Measurements from ENCODE around the gene SCAF1. TPM values are rescaled to one million over a fixed set of nuclear protein-coding genes. Genes with fewer than 3 reads are reported as not detected.

Gene SCAF1
- total RNA-seq, 1 experiment from 2014 or later = 83.4 TPM

- BruUV-seq (replicated peaks) = no TSS peak
- no peaks in the 10 kb centered on the region for H3K27me3 Mint-ChIP-seq (ENCODE audit: insufficient read depth, unreplicated experiment)
- intact Hi-C loops (cut with micrococcal nuclease; ENCODE audit: unreplicated experiment) = no loop called here
- no peak for DNase-seq
- peaks cover 13% of the 10 kb centered on the region; the same call in 1 of the 2 replicates for H3K4me1 ChIP-seq
- peak overlapping the region; percentile 35 for H3K27ac Mint-ChIP-seq (ENCODE audit: unreplicated experiment)
- no peak for TF ChIP-seq CTCF (IDR thresholded peaks at IDR 0.05; ENCODE audit: insufficient read depth in 1 of 2, low read depth in 1 of 2, low read length in 1 of 2, severe bottlenecking in 1 of 2, unreplicated experiment in 1 of 2)
- no peak overlapping the region for H3K4me3 ChIP-seq (ENCODE audit: low read depth, low read length)
- H3K36me3 Mint-ChIP-seq (ENCODE audit: insufficient read depth, unreplicated experiment) = peaks cover 83% of the 10 kb centered on the region
- H3K9me3 Mint-ChIP-seq (ENCODE audit: unreplicated experiment) = no peaks in the 10 kb centered on the region
- H3K27me3 ChIP-seq (replicated peaks; ENCODE audit: control insufficient read depth, insufficient read depth, low read length) = no peaks in the 10 kb centered on the region
- peaks cover 18% of the 10 kb centered on the region for H3K36me3 ChIP-seq (ENCODE audit: control insufficient read depth, insufficient read depth, low read length)
- peaks cover 18% of the 10 kb centered on the region for H3K4me1 Mint-ChIP-seq (ENCODE audit: low read depth, unreplicated experiment)
- POLR2A ChIA-PET = no interaction called here
- H3K4me3 Mint-ChIP-seq (ENCODE audit: unreplicated experiment) = no peak overlapping the region
- peaks cover 8% of the 10 kb centered on the region for H3K9me3 ChIP-seq
- CTCF ChIA-PET = interaction anchor here (0.6 to 1.5 kb wide), 2 partner anchors 18 to 59 kb away, joined by 4 to 7 read pairs; no protein-coding TSS in a partner anchor
Observed at GRCh38 chr19:49663224-49663623, 21.2 kb downstream of the SCAF1 start.

GRCh38 chr19:49664171-49665035 is 22.4 kb downstream of the SCAF1 start:
- H3K36me3 ChIP-seq (ENCODE audit: control insufficient read depth, insufficient read depth, low read length) = peaks cover 10% of the 10 kb centered on the region
- peak; percentile 93 to 95 for DNase-seq
- Mint-ChIP-seq H3K27me3 (ENCODE audit: insufficient read depth, unreplicated experiment) (no peaks in the 10 kb centered on the region), H3K4me1 (ENCODE audit: low read depth, unreplicated experiment) (peaks cover 18% of the 10 kb centered on the region), H3K27ac (ENCODE audit: unreplicated experiment) (peak overlapping the region; percentile 89), H3K4me3 (ENCODE audit: unreplicated experiment) (peak overlapping the region; percentile 93), H3K9me3 (ENCODE audit: unreplicated experiment) (no peaks in the 10 kb centered on the region), H3K36me3 (ENCODE audit: insufficient read depth, unreplicated experiment) (peaks cover 80% of the 10 kb centered on the region)
- no peak for TF ChIP-seq CTCF (IDR thresholded peaks at IDR 0.05; ENCODE audit: insufficient read depth in 1 of 2, low read depth in 1 of 2, low read length in 1 of 2, severe bottlenecking in 1 of 2, unreplicated experiment in 1 of 2)
- peaks cover 13% of the 10 kb centered on the region; the same call in 1 of the 2 replicates for H3K4me1 ChIP-seq
- CTCF ChIA-PET = interaction anchor here (0.6 to 2.0 kb wide), 6 partner anchors 9 to 94 kb away, joined by 4 to 14 read pairs (median 7); partner anchors contain the start of gene RRAS
- BruUV-seq (replicated peaks) = no TSS peak
- H3K4me3 ChIP-seq (ENCODE audit: low read depth, low read length) = peak overlapping the region; percentile 86
- H3K27me3 ChIP-seq (replicated peaks; ENCODE audit: control insufficient read depth, insufficient read depth, low read length) = no peaks in the 10 kb centered on the region
- intact Hi-C loops (cut with micrococcal nuclease; ENCODE audit: unreplicated experiment) = loop anchor here (1.0 kb wide), 2 partner anchors 12 to 24 kb away; partner anchors contain the start of gene RRAS
- POLR2A ChIA-PET = interaction anchor here (0.6 to 2.6 kb wide), 8 partner anchors 12 to 514 kb away, joined by 3 to 24 read pairs (median 6); partner anchors contain the start of genes NOSIP, PRMT1, PRRG2 and RPS11
- peaks cover 8% of the 10 kb centered on the region for H3K9me3 ChIP-seq

GRCh38 chr19:49665036-49665350 is 23.0 kb downstream of the SCAF1 start:
- Mint-ChIP-seq H3K27ac (ENCODE audit: unreplicated experiment) (peak overlapping the region; percentile 89), H3K4me3 (ENCODE audit: unreplicated experiment) (peak overlapping the region; percentile 93), H3K27me3 (ENCODE audit: insufficient read depth, unreplicated experiment) (no peaks in the 10 kb centered on the region), H3K4me1 (ENCODE audit: low read depth, unreplicated experiment) (peaks cover 18% of the 10 kb centered on the region), H3K36me3 (ENCODE audit: insufficient read depth, unreplicated experiment) (peaks cover 80% of the 10 kb centered on the region), H3K9me3 (ENCODE audit: unreplicated experiment) (no peaks in the 10 kb centered on the region)
- H3K27me3 ChIP-seq (replicated peaks; ENCODE audit: control insufficient read depth, insufficient read depth, low read length) = no peaks in the 10 kb centered on the region
- H3K9me3 ChIP-seq = peaks cover 5% of the 10 kb centered on the region
- peaks cover 5% of the 10 kb centered on the region for H3K36me3 ChIP-seq (ENCODE audit: control insufficient read depth, insufficient read depth, low read length)
- BruUV-seq (replicated peaks) = no TSS peak
- H3K4me1 ChIP-seq = peaks cover 13% of the 10 kb centered on the region; the same call in 1 of the 2 replicates
- H3K4me3 ChIP-seq (ENCODE audit: low read depth, low read length) = peak overlapping the region; percentile 86
- CTCF ChIA-PET = interaction anchor here (0.5 to 2.0 kb wide), 5 partner anchors 11 to 171 kb away, joined by 4 to 14 read pairs (median 7); partner anchors contain the start of gene RRAS
- no peak for DNase-seq
- intact Hi-C loops (cut with micrococcal nuclease; ENCODE audit: unreplicated experiment) = loop anchor here (1.0 kb wide), 2 partner anchors 11 to 25 kb away; partner anchors contain the start of gene RRAS
- no peak for TF ChIP-seq CTCF (IDR thresholded peaks at IDR 0.05; ENCODE audit: insufficient read depth in 1 of 2, low read depth in 1 of 2, low read length in 1 of 2, severe bottlenecking in 1 of 2, unreplicated experiment in 1 of 2)
- POLR2A ChIA-PET = interaction anchor here (0.6 to 2.6 kb wide), 5 partner anchors 10 to 25 kb away, joined by 4 to 24 read pairs (median 15); partner anchors contain the start of genes PRMT1, RRAS and SCAF1

All from Caco-2 (cell line).